HG02885 (cell line): ENCODE data around the gene WDR36.

Experiments used
- ATAC-seq: cut with Tn5 transposase; IDR thresholded peaks from one replicate; pipeline ENCODE4 v1.9.1; 2021; ENCODE audit warnings: mild to moderate bottlenecking; ENCODE audit not compliant: unreplicated experiment, poor library complexity

The WDR36 gene

GRCh38 chr5:111173476-111173875, 81.3 kb downstream of the WDR36 start:
- ATAC-seq = no peak
